Stomach (tissue), 4 donors: Measurements from ENCODE around the gene GJA9.

Source experiments
- EP300 ChIP-seq: sonication (generic); formaldehyde crosslinking; IDR thresholded peaks from one replicate; pipeline ENCODE4 v1.6.1; 2017; ENCODE audit warnings: antibody characterized with exemption
- POLR2A ChIP-seq, 4 donors: fragments of 450-650 bp; IDR thresholded peaks; one replicate each; pipeline ENCODE4 v1.6.1; 2016; ENCODE audit warnings: antibody characterized with exemption in 4 of 4, control low read depth in 2 of 4, mild to moderate bottlenecking in 1 of 4, moderate library complexity in 1 of 4
- TF ChIP-seq, protein P1 (sequence below), 7 experiments: fragments of 450-650 bp in 4 of 7; fragments of 200-600 bp in 3 of 7; sonication (generic) in 3 of 7; IDR thresholded peaks; one replicate each; pipeline ENCODE4 v1.5.1; 2016 to 2019; ENCODE audit warnings: antibody characterized with exemption in 7 of 7, control low read depth in 2 of 7, mild to moderate bottlenecking in 1 of 7

- TF ChIP-seq, protein P1, sequence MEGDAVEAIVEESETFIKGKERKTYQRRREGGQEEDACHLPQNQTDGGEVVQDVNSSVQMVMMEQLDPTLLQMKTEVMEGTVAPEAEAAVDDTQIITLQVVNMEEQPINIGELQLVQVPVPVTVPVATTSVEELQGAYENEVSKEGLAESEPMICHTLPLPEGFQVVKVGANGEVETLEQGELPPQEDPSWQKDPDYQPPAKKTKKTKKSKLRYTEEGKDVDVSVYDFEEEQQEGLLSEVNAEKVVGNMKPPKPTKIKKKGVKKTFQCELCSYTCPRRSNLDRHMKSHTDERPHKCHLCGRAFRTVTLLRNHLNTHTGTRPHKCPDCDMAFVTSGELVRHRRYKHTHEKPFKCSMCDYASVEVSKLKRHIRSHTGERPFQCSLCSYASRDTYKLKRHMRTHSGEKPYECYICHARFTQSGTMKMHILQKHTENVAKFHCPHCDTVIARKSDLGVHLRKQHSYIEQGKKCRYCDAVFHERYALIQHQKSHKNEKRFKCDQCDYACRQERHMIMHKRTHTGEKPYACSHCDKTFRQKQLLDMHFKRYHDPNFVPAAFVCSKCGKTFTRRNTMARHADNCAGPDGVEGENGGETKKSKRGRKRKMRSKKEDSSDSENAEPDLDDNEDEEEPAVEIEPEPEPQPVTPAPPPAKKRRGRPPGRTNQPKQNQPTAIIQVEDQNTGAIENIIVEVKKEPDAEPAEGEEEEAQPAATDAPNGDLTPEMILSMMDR (IDR thresholded peaks at IDR 0.05), result no peak
- TF ChIP-seq POLR2A (IDR thresholded peaks at IDR 0.05) (no peak), EP300 (no peak)
These were observed 41.1 kb downstream of the GJA9 start for GRCh38 chr1:38840281-38840680.
